Prostate gland (tissue), 2 donors: ENCODE results near the gene DBT.
"Not testable (repeated sequence)": the region's sequence is repeated elsewhere in the genome, so short reads cannot be mapped to it uniquely, and the experiment has no call there.

Experiments used
- CTCF ChIP-seq, 4 experiments: fragments of 200-600 bp in 2 of 4; fragments of 450-650 bp in 2 of 4; sonication (generic) in 2 of 4; IDR thresholded peaks; 1 replicate in 3 of 4; 2 replicates in 1 of 4; pipeline ENCODE4 v1.5.1; 2016 to 2019; ENCODE audit warnings: antibody characterized with exemption in 4 of 4, mild to moderate bottlenecking in 2 of 4, moderate library complexity in 2 of 4
- POLR2AphosphoS5 ChIP-seq: sonication (generic); formaldehyde crosslinking; IDR thresholded peaks from one replicate; pipeline ENCODE4 v1.6.1; 2017; ENCODE audit warnings: antibody characterized with exemption

- not testable (repeated sequence) for TF ChIP-seq CTCF (IDR thresholded peaks at IDR 0.05); POLR2AphosphoS5
Observed at GRCh38 chr1:100258427-100258826, 8.8 kb upstream of the DBT start.
